ENCODE data around the gene CTPS1. TPM values are rescaled to one million over a fixed set of nuclear protein-coding genes. Genes with fewer than 3 reads are reported as not detected.

Gene CTPS1
- total and polyA plus RNA-seq, 2 of the 13 experiments (the other 11 are each of a cell fraction or from before 2014, with no cell fraction given) = 9.6 to 42.8 TPM

- TF ChIP-seq CREBL2 (CRISPR knock-in tag; IDR thresholded peaks at IDR 0.05; ENCODE audit: borderline replicate concordance) (no peak), RFX5 (IDR thresholded peaks at IDR 0.05; ENCODE audit: low read depth, low read length) (0 out of 2 replicates have a peak, but pooled peaks have one; percentile 8), KLF6 (CRISPR knock-in tag; IDR thresholded peaks at IDR 0.05) (peak; percentile 66; the same call in 1 of the 2 replicates), TAF1 (CRISPR knock-in tag; IDR thresholded peaks at IDR 0.05) (peak; percentile 86), TOPORS (CRISPR knock-in tag; IDR thresholded peaks at IDR 0.05) (0 out of 2 replicates have a peak, but pooled peaks have one; percentile 18), LCORL (IDR thresholded peaks at IDR 0.05) (no peak), LCORL (CRISPR knock-in tag; IDR thresholded peaks at IDR 0.05) (peak; percentile 42; the same call in 1 of the 2 replicates), ZBTB10 (CRISPR knock-in tag; IDR thresholded peaks at IDR 0.05; ENCODE audit: borderline replicate concordance) (no peak), SP2 (CRISPR knock-in tag; IDR thresholded peaks at IDR 0.05) (peak; percentile 92), SSRP1 (CRISPR knock-in tag; IDR thresholded peaks at IDR 0.05) (0 out of 2 replicates have a peak, but pooled peaks have one; percentile 63), XBP1 (CRISPR knock-in tag; IDR thresholded peaks at IDR 0.05) (no peak), ZNF781 (CRISPR knock-in tag; IDR thresholded peaks at IDR 0.05; ENCODE audit: borderline replicate concordance, not compliant biosample characterization) (no peak), ZNF777 (CRISPR knock-in tag; IDR thresholded peaks at IDR 0.05) (peak; percentile 37; the same call in 1 of the 2 replicates), ZKSCAN5 (CRISPR knock-in tag; IDR thresholded peaks at IDR 0.05) (no peak), ZNF343 (CRISPR knock-in tag; IDR thresholded peaks at IDR 0.05) (no peak), HNRNPUL1 (IDR thresholded peaks at IDR 0.05; ENCODE audit: low read depth, low read length) (no peak), MED1 (CRISPR knock-in tag; IDR thresholded peaks at IDR 0.05) (no peak; the same call in 1 of the 2 replicates), ZNF879 (CRISPR knock-in tag; IDR thresholded peaks at IDR 0.05) (0 out of 2 replicates have a peak, but pooled peaks have one; percentile 52), HDAC1 (CRISPR knock-in tag; IDR thresholded peaks at IDR 0.05) (peak; percentile 71), GABPA (IDR thresholded peaks at IDR 0.05; ENCODE audit: low read depth, low read length) (no peak), GABPA (CRISPR knock-in tag; IDR thresholded peaks at IDR 0.05; ENCODE audit: low read depth) (no peak), ZNF713 (CRISPR knock-in tag; IDR thresholded peaks at IDR 0.05) (0 out of 2 replicates have a peak, but pooled peaks have one; percentile 21), DBP (CRISPR knock-in tag; IDR thresholded peaks at IDR 0.05; ENCODE audit: not compliant biosample characterization) (no peak), HES4 (CRISPR knock-in tag; IDR thresholded peaks at IDR 0.05; ENCODE audit: borderline replicate concordance) (peak; percentile 64; the same call in 1 of the 2 replicates)
- TF ChIP-seq, protein P1, sequence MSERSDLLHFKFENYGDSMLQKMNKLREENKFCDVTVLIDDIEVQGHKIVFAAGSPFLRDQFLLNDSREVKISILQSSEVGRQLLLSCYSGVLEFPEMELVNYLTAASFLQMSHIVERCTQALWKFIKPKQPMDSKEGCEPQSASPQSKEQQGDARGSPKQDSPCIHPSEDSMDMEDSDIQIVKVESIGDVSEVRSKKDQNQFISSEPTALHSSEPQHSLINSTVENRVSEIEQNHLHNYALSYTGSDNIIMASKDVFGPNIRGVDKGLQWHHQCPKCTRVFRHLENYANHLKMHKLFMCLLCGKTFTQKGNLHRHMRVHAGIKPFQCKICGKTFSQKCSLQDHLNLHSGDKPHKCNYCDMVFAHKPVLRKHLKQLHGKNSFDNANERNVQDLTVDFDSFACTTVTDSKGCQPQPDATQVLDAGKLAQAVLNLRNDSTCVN (CRISPR knock-in tag; IDR thresholded peaks at IDR 0.05; ENCODE audit: borderline replicate concordance) = no peak; the same call in 1 of the 2 replicates
- TF ChIP-seq, protein P2, sequence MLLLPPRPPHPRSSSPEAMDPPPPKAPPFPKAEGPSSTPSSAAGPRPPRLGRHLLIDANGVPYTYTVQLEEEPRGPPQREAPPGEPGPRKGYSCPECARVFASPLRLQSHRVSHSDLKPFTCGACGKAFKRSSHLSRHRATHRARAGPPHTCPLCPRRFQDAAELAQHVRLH (CRISPR knock-in tag; IDR thresholded peaks at IDR 0.05; ENCODE audit: borderline replicate concordance, low read depth) = no peak
Observed at GRCh38 chr1:40979241-40980067, at the start of gene CTPS1 (continued).
